HG02884 (cell line): ENCODE results near the gene FBXO46.
"Not testable (repeated sequence)": the region's sequence is repeated elsewhere in the genome, so short reads cannot be mapped to it uniquely, and the experiment has no call there.

Experiments used
- ATAC-seq: cut with Tn5 transposase; IDR thresholded peaks from one replicate; pipeline ENCODE4 v1.9.1; 2021; ENCODE audit warnings: mild to moderate bottlenecking, moderate library complexity; ENCODE audit not compliant: unreplicated experiment

FBXO46 gene

GRCh38 chr19:45687599-45687998, 43.1 kb downstream of the FBXO46 start:
- no peak for ATAC-seq

- not testable (repeated sequence) for ATAC-seq
Measured at GRCh38 chr19:45685045-45685444, 45.7 kb downstream of the FBXO46 start.

GRCh38 chr19:45682908-45683307, 47.8 kb downstream of the FBXO46 start:
- no peak for ATAC-seq

GRCh38 chr19:45682117-45682516, 48.6 kb downstream of the FBXO46 start:
- no peak for ATAC-seq

GRCh38 chr19:45681391-45682015, 49.2 kb downstream of the FBXO46 start:
- no peak for ATAC-seq

GRCh38 chr19:45677351-45678230, 53.1 kb downstream of the FBXO46 start:
- no peak for ATAC-seq

GRCh38 chr19:45676851-45677263, 53.8 kb downstream of the FBXO46 start:
- ATAC-seq, result no peak

- no peak for ATAC-seq
Measured at GRCh38 chr19:45674946-45675345, 55.8 kb downstream of the FBXO46 start.

- ATAC-seq, result no peak
Measured at GRCh38 chr19:45670670-45671453, 59.8 kb downstream of the FBXO46 start.

GRCh38 chr19:45668342-45668871, 62.3 kb downstream of the FBXO46 start:
- no peak for ATAC-seq

GRCh38 chr19:45667620-45668341, 62.9 kb downstream of the FBXO46 start, which contains the start of gene GIPR:
Gene GIPR, plus strand, starts transcription at chr19:45668221. Its CDS starts 1,300 bp downstream, at chr19:45669521.
- ATAC-seq, result no peak

GRCh38 chr19:45664575-45664974, 66.1 kb downstream of the FBXO46 start:
- no peak for ATAC-seq

GRCh38 chr19:45663800-45664199, 66.9 kb downstream of the FBXO46 start:
- ATAC-seq, result no peak

- no peak for ATAC-seq
Measured at GRCh38 chr19:45660636-45661035, 70.1 kb downstream of the FBXO46 start.
